Trophoblast cell (in vitro differentiated cells and primary cell): ENCODE results near the gene SLIT3.

Experiments
- DNase-seq, 2 donors: peaks; one replicate each; pipeline ENCODE4 v3.0.0-alpha.2; 2016
- H2AFZ ChIP-seq: 2 replicates; pipeline ENCODE4 v1.6.1; 2013; ENCODE audit warnings: low read length, moderate library complexity, mild to moderate bottlenecking; ENCODE audit not compliant: insufficient read depth, poor library complexity
- H2AK5ac ChIP-seq: 2 replicates; pipeline ENCODE4 v1.6.1; 2013; ENCODE audit warnings: mild to moderate bottlenecking, low read length
- H2BK120ac ChIP-seq: 2 replicates; pipeline ENCODE4 v1.6.1; 2013; ENCODE audit warnings: low read length, mild to moderate bottlenecking, moderate library complexity; ENCODE audit not compliant: insufficient read depth, poor library complexity
- H2BK12ac ChIP-seq: 2 replicates; pipeline ENCODE4 v1.6.1; 2013; ENCODE audit warnings: mild to moderate bottlenecking, low read length, moderate library complexity
- H2BK5ac ChIP-seq: 2 replicates; pipeline ENCODE4 v1.6.1; 2013; ENCODE audit warnings: low read length, low read depth, moderate library complexity, mild to moderate bottlenecking; ENCODE audit not compliant: poor library complexity
- H3K14ac ChIP-seq: 2 replicates; pipeline ENCODE4 v1.6.1; 2013; ENCODE audit warnings: mild to moderate bottlenecking, low read length
- H3K18ac ChIP-seq: 2 replicates; pipeline ENCODE4 v1.6.1; 2013; ENCODE audit warnings: mild to moderate bottlenecking, low read length
- H3K23ac ChIP-seq: 2 replicates; pipeline ENCODE4 v1.6.1; 2013; ENCODE audit warnings: low read length
- H3K27ac ChIP-seq: 2 replicates; pipeline ENCODE4 v1.5.1; 2013; ENCODE audit warnings: low read depth, mild to moderate bottlenecking, inconsistent platforms, low read length, moderate library complexity
- H3K27me3 ChIP-seq: 2 replicates; pipeline ENCODE4 v1.6.1; 2013; ENCODE audit warnings: inconsistent platforms, mild to moderate bottlenecking, low read length, moderate library complexity; ENCODE audit not compliant: insufficient read depth
- H3K36me3 ChIP-seq, 2 experiments: 1 replicate in 1 of 2; 2 replicates in 1 of 2; pipeline ENCODE4 v1.6.1; 2013; ENCODE audit warnings: low read length in 2 of 2, mild to moderate bottlenecking in 2 of 2, moderate library complexity in 1 of 2; ENCODE audit not compliant: insufficient read depth in 2 of 2, control insufficient read depth in 1 of 2
- H3K4ac ChIP-seq: 2 replicates; pipeline ENCODE4 v1.6.1; 2013; ENCODE audit warnings: low read depth, mild to moderate bottlenecking, low read length, moderate library complexity
- H3K4me1 ChIP-seq, 2 experiments: 1 replicate in 1 of 2; 2 replicates in 1 of 2; pipeline ENCODE4 v1.6.1; 2013; ENCODE audit warnings: low read length in 2 of 2, mild to moderate bottlenecking in 2 of 2, moderate library complexity in 1 of 2; ENCODE audit not compliant: insufficient read depth in 2 of 2, control insufficient read depth in 1 of 2
- H3K4me2 ChIP-seq: 2 replicates; pipeline ENCODE4 v1.6.1; 2013; ENCODE audit warnings: inconsistent platforms, mild to moderate bottlenecking, low read length, moderate library complexity
- H3K4me3 ChIP-seq: 2 replicates; pipeline ENCODE4 v1.5.1; 2013; ENCODE audit warnings: mild to moderate bottlenecking, low read depth, low read length, inconsistent platforms
- H3K79me1 ChIP-seq: one replicate; pipeline ENCODE4 v1.6.1; 2013; ENCODE audit warnings: low read length
- H3K79me2 ChIP-seq: 2 replicates; pipeline ENCODE4 v1.6.1; 2013; ENCODE audit warnings: low read length, mild to moderate bottlenecking; ENCODE audit not compliant: control insufficient read depth, insufficient read depth, poor library complexity
- H3K9ac ChIP-seq: 2 replicates; pipeline ENCODE4 v1.6.1; 2013; ENCODE audit warnings: mild to moderate bottlenecking, low read length
- H3K9me3 ChIP-seq: 2 replicates; pipeline ENCODE4 v1.6.1; 2013; ENCODE audit warnings: low read depth, mild to moderate bottlenecking, control low read depth, inconsistent platforms, low read length; ENCODE audit not compliant: insufficient read depth
- H4K12ac ChIP-seq: 2 replicates; pipeline ENCODE4 v1.6.1; 2013; ENCODE audit warnings: low read depth, mild to moderate bottlenecking, low read length, moderate library complexity
- H4K8ac ChIP-seq: 2 replicates; pipeline ENCODE4 v1.6.1; 2013; ENCODE audit warnings: low read depth, mild to moderate bottlenecking, low read length, moderate library complexity
- H4K91ac ChIP-seq: one replicate; pipeline ENCODE4 v1.6.1; 2013; ENCODE audit warnings: low read depth, mild to moderate bottlenecking, low read length, moderate library complexity
- WGBS: extraction: QIAGEN DNeasy Blood & Tissue Kit; methylation state at CpG from one replicate; pipeline ENCODE4 v1.1.7; 2013; ENCODE audit warnings: missing lambda C conversion rate; ENCODE audit not compliant: insufficient read length, insufficient coverage; ENCODE audit errors: extremely low coverage; 5-methylcytosine and 5-hydroxymethylcytosine counted together

SLIT3 gene

DNA sequence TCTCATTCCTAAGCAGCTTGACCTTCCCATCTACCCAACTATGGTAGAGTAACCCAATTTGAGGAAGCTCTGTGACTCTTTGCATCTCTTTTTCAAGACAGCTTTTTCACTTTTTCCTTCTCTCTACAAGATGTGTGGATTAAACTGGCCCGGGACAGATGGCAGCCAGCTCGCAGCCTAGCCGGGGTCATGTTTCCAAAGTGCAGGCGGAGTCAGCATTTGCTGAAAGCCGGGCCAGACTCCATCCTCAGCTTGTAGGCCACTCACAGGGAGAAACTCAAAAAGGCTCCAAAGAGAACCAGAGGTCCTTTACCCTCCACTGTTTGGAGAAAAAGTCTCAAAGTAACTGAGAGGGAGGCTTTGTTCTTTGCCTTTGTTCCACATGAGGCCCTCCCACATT is 435.0 kb downstream of the SLIT3 start:
- H3K4me1 ChIP-seq = peaks cover 3 to 8% of the 10 kb centered on the region in 2 experiments
- H4K8ac ChIP-seq = no peak overlapping the region
- WGBS = no CpG with 5 or more reads among the region's 5 CpGs
- no peak for DNase-seq
- H3K27ac ChIP-seq = no peak overlapping the region
- no peak overlapping the region for H2BK12ac ChIP-seq
- no peak overlapping the region for H3K9ac ChIP-seq
- no peaks in the 10 kb centered on the region for H3K9me3 ChIP-seq
- no peaks in the 10 kb centered on the region for H3K79me2 ChIP-seq
- H2BK120ac ChIP-seq = no peak overlapping the region
- no peak overlapping the region for H3K14ac ChIP-seq
- H4K12ac ChIP-seq = no peak overlapping the region
- no peak overlapping the region for H3K4me3 ChIP-seq
- H2AK5ac ChIP-seq = no peak overlapping the region
- H3K79me1 ChIP-seq = no peaks in the 10 kb centered on the region
- no peaks in the 10 kb centered on the region for H3K36me3 ChIP-seq
- H2BK5ac ChIP-seq = no peak overlapping the region
- H4K91ac ChIP-seq = no peak overlapping the region
- H3K4me2 ChIP-seq = no peak overlapping the region
- no peaks in the 10 kb centered on the region for H3K27me3 ChIP-seq
- no peak overlapping the region for H3K23ac ChIP-seq
- H2AFZ ChIP-seq = no peak overlapping the region
- H3K18ac ChIP-seq = no peak overlapping the region
- no peak overlapping the region for H3K4ac ChIP-seq

GRCh38 chr5:168863021-168863420 is 437.9 kb downstream of the SLIT3 start:
- Histone ChIP-seq H2BK5ac (no peak overlapping the region), H2AK5ac (no peak overlapping the region), H3K18ac (no peak overlapping the region), H2BK120ac (no peak overlapping the region), H3K4me2 (no peak overlapping the region), H3K4ac (no peak overlapping the region), H2AFZ (no peak overlapping the region), H3K9me3 (no peaks in the 10 kb centered on the region), H3K4me1 (peaks cover 3 to 5% of the 10 kb centered on the region in 2 experiments), H3K27ac (no peak overlapping the region), H2BK12ac (no peak overlapping the region), H4K12ac (no peak overlapping the region), H3K14ac (no peak overlapping the region), H4K91ac (no peak overlapping the region), H3K23ac (no peak overlapping the region), H4K8ac (no peak overlapping the region), H3K36me3 (no peaks in the 10 kb centered on the region), H3K79me1 (no peaks in the 10 kb centered on the region), H3K27me3 (no peaks in the 10 kb centered on the region), H3K9ac (no peak overlapping the region), H3K4me3 (no peak overlapping the region), H3K79me2 (no peaks in the 10 kb centered on the region)
- WGBS = no CpG with 5 or more reads among the region's 5 CpGs
- DNase-seq = no peak

GRCh38 chr5:168860503-168860902 is 440.4 kb downstream of the SLIT3 start:
- Histone ChIP-seq H3K14ac (no peak overlapping the region), H4K91ac (no peak overlapping the region), H4K12ac (no peak overlapping the region), H3K4ac (no peak overlapping the region), H3K9me3 (no peaks in the 10 kb centered on the region), H3K23ac (no peak overlapping the region), H3K4me3 (no peak overlapping the region), H3K9ac (peak overlapping the region; percentile 60), H3K27ac (no peak overlapping the region), H2BK12ac (no peak overlapping the region), H3K36me3 (no peaks in the 10 kb centered on the region), H3K4me2 (no peak overlapping the region), H2AK5ac (no peak overlapping the region), H3K27me3 (no peaks in the 10 kb centered on the region), H2AFZ (no peak overlapping the region), H3K79me2 (no peaks in the 10 kb centered on the region), H2BK5ac (no peak overlapping the region), H2BK120ac (no peak overlapping the region), H3K4me1 (no peaks in the 10 kb centered on the region), H3K18ac (no peak overlapping the region), H3K79me1 (no peaks in the 10 kb centered on the region), H4K8ac (no peak overlapping the region)
- no peak for DNase-seq
- WGBS = no CpG with 5 or more reads among the region's 1 CpG

DNA sequence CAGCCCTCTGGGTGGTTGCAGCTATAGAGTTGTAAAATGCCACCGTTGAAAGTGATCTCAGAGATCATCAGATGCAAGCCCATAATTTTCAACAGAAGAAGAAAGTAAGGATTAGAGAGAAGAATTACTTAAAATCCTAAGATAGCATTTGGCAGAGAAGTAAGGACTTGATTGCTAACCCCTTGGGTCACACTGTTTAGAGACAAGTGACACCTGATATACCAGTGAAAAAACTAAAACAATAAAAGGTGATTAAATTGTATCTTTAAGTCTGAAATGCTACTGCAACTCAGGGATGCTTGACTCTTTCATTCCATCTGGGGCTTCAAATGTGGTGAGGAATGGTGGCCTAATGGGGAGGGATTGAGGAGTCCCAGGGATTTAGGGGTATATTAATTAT is 440.9 kb downstream of the SLIT3 start:
- no peak overlapping the region for H4K91ac ChIP-seq
- H3K36me3 ChIP-seq = no peaks in the 10 kb centered on the region
- no peak overlapping the region for H4K12ac ChIP-seq
- H3K4me2 ChIP-seq = no peak overlapping the region
- no peaks in the 10 kb centered on the region for H3K79me1 ChIP-seq
- H3K4me3 ChIP-seq = no peak overlapping the region
- DNase-seq = no peak
- no peak overlapping the region for H4K8ac ChIP-seq
- H3K23ac ChIP-seq = no peak overlapping the region
- no peaks in the 10 kb centered on the region for H3K79me2 ChIP-seq
- H3K4ac ChIP-seq = no peak overlapping the region
- H2AFZ ChIP-seq = no peak overlapping the region
- H2AK5ac ChIP-seq = no peak overlapping the region
- no peak overlapping the region for H3K27ac ChIP-seq
- no peak overlapping the region for H2BK12ac ChIP-seq
- H3K9ac ChIP-seq = no peak overlapping the region
- no peaks in the 10 kb centered on the region for H3K4me1 ChIP-seq
- no peak overlapping the region for H3K18ac ChIP-seq
- no CpG with 5 or more reads among the region's 1 CpG for WGBS
- H2BK120ac ChIP-seq = no peak overlapping the region
- no peak overlapping the region for H2BK5ac ChIP-seq
- no peak overlapping the region for H3K14ac ChIP-seq
- no peaks in the 10 kb centered on the region for H3K9me3 ChIP-seq
- no peaks in the 10 kb centered on the region for H3K27me3 ChIP-seq
